GM19025 (cell line): ENCODE data around the gene RRP1B.

Experiments
- ATAC-seq: cut with Tn5 transposase; IDR thresholded peaks from one replicate; pipeline ENCODE4 v1.9.1; 2021; ENCODE audit warnings: mild to moderate bottlenecking, low read depth, moderate library complexity; ENCODE audit not compliant: unreplicated experiment

The RRP1B gene

DNA sequence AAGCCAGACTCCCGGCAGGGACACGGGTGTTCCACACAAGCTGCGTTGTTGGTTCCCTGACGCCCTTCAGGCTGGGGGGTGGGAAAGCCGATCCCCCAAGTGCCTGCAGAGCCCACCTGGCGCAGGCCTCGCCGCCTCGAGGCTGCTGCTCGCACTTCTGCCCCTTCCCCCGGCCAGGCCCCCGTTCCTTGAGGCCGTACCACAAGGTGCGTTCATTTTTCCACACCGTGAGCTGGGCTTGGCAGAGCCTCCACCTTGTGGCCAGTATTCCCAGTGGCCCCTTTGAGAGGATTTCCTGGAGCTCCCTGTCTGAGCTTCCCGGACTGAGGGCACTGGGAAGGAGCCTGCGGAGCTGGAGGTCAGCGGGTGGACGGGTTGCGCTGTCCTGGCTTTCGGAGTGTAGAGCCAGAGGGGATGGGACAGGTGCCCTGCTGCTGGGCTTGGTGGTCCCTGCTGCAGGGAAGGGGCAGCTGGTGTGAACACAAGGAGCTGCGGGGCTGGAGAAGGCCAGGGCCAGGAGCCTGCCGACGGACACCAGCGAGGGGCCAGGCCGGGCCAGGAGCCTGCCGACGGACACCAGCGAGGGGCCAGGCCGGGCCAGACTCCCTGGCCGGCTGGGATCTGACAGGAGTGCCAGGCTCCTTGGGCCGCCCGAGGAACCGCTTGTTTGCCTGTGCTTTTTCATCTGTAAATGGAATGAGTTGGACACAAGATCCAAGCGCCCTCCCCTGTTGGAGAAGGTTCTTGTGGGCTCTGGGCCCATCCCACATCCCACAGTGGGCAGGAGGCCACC is 78.0 kb downstream of the RRP1B start:
- ATAC-seq = no peak

DNA sequence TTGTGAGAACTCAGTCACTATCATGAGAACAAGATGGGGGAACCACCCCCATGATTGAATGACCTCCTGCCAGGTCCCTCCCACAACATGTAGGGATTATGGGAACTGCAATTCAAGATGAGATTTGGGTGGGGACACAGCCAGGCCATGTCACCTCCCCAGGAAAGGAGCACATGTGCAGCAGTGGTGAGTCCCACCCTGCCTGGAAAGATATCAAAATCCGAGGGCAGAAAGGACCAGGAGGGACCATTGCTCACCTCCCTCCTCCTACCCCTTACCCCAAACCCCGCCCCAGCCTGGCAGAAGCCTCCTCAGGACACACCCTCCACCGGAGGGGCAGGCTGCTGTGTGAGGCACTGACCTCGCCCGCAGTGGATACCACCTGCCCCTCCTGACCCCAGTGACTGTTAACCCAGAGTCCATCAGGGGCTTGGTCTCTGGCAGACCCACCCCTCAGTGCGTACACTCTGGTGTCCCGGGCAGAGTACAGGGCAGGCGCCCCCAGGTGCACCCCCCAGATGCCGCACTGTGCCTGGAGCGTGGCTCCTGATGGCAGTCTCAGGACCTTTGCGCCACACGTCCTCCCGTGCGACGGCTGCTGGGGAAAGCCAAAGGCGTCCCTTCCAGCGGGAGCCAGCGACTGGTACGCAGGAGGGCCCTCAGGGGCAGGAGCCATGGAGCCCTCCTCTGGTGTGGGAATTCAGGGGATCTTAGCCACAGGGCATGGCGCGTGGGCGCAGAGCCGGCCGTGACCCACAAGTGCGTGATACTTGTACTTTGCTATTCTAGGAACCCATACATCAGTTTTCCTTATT is 80.5 kb downstream of the RRP1B start:
- no peak for ATAC-seq

DNA sequence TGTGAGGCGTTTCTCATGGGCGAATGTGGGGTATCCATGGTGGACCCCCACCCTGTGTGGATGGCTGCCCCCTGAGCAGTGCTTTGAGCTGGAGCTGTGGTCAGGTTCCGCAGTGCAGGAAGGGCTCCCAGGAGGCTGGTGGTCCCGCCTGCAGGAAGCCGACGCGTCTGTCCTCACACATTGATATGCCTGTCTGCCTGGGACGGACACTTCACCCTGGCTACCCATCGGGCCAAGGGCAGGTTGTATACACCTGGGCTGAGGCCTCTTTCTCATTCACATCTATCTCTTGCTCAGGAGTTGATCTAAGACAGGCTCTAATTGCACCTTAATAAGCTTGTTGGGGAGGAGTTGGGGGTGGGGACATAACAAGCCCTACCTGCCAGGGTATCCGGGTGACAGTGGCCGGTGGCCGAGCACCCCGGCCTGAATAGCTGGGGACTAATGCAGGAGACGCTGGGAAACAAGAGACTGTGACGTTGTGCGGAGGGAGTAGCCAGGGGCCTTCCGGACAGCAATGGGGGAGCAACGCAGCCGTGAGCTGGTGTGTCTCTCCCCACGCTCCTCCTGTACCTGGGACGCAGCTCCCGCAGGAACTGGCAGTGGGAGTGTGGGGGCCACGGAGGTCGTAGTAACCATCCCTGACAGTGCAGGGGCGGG is 81.3 kb downstream of the RRP1B start:
- no peak for ATAC-seq

DNA sequence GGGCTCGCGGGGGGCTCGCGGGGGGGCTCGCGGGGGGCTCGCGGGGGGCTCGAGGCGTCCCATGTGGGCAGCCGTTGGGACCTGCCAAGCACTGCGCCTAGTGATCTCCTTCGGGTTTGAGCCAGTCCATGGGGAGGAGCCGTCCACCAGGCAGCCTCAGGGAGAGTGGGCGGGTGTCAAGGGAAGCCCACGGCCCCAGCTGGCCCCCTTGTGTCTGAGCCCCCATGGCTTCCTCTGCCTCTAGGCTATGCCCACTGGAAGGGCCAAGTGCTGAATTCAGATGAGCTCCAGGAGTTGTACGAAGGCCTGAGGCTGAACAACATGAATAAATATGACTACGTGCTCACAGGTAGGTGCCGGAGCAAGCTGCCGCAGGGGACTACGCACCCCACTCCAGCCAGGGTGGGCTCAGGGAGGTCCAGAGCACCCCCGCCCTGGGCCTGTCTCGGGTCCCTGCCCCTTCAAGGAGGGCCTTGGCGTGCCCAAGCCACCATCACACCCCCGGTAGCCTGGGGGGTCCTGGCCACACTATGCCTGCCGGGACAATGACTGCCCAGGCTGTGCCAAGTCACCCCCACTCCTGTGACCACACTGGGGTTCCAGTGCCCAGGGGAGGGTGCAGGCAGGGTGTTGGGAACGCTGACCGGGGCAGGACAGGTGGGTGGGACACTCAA is 82.2 kb downstream of the RRP1B start:
- no peak for ATAC-seq

DNA sequence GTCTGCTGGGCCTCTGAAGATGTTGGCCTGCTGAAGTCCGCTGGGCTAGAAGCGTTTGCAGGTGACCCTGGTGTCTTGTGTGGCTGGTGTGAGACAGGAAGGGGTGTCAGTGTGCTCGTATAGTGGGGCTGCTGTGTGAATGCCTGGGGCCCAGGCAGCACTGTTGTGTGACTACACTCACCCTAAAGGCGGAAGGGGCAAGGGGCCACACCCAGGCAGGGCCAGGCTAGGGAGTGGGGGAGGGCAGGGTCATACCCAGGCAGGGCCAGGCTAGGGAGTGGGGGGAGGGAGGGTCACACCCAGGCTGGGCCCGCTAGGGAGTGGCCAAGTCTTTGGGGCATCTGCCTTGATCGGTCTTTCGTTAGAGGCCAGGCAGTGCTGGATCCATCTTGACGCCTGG is 84.6 kb downstream of the RRP1B start:
- no peak for ATAC-seq

DNA sequence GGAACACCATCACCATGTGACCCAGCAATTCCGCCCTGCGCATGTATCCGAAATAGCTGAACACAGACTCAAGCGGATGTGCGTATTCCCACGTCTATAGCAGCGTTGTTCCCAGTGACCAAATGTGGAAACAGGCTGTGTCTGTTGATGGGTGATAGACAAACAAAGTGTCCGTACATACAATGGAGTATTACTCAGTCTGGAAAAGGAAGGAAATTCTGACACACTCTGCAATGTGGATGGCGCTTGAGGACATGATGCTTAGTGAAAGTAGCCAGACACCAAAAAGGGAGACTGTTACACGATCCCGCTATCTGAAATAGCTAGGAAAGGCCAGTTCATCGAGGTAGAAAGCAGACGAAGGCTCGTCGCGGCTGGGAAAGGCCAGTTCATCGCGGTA is 85.4 kb downstream of the RRP1B start:
- no peak for ATAC-seq
